Activated T-cell treated with anti-CD3 and anti-CD28 coated beads for 48 hours (primary cell): ENCODE measurements around the gene NELL1.

ENCODE experiments used
- DNase-seq: peaks from one replicate; pipeline ENCODE4 v3.0.0-alpha.2; 2020; ENCODE audit warnings: low read depth

Gene NELL1

DNA sequence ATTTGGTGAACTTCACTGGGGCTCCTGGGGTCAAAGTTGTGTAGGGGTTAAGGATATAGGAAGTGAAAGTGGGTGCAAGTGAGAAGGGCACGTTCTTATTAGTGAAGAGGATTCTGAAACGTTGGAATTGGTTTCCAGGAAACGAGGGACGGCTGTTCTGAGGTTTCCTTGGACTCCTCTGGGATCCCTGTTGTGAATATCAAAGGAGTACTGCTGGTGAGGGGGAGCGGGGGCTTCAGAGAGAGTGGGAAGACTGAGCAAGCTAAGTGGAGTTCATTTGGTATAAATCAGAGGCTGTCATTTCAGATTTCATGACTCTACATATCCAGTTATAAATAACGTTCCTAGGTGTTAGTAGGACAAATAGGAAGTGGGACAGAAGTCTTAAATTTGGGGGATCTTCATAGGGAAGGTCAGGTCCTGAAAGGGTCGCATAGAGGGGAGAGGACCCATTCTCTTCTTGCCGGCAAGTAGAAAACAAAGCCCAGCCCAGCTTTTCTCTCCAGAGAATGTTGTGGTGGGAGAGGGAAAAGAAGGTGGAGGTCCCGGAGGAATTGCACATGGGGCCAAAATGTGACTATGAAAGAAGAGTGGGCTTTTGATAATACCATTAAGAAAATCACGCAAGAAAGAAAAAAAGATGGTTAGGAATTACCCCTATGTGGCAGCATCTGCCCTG lies 1.1 kb upstream of the NELL1 start:
- no peak for DNase-seq

DNA sequence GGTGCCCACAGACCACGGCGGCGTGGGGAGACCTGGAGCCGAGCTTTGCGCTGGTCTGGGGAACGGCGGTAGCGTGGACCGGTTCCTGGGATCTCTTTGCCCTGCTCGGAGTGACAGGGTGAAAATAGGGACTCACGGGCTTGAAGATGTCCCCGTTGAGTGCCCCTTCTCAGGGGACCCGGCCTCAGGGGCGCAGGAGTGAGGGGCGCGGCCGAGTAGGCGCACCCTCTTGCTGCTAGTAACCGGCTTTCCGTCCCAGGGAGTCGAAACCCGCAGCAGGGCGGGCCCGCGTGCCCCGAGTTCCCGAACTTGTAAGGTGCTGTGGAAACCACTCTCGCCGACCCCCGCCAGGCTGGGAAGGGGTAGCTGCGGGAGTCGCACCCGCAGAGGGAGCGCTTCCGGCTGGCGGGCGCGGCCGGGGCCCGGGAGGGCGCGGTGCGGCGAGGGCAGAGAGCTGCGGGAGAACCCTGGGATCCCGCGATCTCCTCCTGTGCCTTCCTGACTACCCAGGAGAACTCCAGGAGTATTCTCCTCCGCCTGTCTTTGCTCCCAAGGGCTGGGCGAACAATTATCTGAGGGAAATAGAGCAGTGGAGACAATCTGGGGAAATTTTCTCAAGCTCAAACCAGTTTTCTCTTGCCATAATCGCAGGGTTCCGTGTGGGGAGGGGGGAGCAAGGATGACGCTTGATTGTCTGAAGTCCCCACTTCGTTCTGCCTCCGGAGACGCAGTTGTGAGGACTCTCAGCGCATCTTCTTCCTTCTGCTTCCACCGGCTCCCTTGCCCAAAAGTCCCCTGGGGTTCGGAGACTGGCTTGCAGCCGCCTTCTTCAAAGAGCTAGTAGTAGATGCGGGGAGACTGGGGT lies 666 bp downstream of the NELL1 start:
- no peak for DNase-seq

DNA sequence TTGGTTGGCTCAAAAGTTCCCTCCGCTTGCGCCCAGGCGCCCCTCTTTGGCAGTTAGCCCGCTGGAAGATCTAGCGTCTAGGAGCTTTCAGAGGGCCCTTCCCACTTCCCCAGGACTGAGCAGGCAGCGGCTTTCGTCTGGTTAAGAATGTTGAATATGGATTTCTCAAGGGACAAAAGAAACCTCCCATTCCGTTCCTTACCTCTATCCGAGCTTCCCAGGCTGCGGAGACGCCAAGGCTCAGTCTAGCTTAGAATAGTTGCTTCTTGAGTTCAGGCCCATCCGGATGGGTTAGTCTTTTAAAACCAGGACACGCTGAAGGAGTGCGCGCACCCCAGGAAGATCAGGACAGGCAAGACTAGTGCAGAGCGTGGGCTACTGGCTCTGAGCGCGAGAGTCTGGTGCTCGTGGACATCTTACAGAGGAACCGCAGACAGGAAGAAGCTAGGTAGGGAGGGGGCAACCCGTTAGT lies 1.6 kb downstream of the NELL1 start:
- no peak for DNase-seq

DNA sequence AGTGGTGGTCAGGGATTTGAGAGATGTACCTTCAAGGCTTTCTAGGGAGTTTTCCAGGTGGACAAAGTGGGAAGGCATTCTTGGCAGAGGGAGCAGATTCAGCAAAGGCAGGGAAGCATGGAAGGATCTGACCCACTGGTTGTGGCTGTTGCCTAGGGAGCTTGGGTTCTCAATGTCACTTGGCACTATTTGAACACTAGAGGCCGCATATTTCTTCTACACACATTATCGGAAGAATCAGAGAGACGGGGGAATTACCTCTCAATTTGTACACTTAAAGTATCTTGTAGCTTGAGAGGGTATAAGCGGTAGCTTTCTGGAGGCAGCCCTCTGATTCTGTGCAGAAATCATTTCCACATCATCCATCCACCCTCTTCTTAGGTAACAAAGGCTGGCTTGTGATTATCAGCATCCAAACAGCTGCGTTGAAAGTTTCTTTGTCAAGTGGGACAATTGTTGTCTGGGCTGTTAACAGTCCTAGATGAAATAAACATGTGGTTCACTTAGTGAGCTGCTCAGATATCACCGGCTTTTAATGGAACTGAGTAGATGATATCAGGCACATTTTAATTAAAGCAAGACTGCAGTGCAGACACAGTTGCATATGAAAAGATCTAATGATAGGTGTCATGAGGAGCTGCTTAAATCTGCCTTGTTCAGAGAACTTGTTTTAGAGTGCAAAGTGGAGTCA lies 2.6 kb downstream of the NELL1 start:
- no peak for DNase-seq

DNA sequence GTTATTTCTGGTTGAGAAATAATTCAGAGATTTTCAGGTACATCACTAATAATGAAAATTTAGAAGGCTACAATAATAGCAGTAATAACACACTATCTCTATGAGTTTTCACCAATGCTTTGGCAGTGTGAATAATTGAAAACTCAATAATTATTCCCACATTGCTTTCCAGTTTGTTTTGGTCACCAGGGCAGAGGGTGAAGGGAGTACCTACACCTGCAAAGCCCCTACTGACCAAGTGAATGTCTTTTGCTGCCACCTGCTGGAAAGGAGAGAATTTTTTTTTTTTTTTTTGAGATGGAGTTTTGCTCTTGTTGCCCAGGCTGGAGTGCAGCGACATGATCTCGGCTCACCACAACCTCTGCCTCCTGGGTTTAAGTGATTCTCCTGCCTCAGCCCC lies 3.2 kb downstream of the NELL1 start:
- no peak for DNase-seq

DNA sequence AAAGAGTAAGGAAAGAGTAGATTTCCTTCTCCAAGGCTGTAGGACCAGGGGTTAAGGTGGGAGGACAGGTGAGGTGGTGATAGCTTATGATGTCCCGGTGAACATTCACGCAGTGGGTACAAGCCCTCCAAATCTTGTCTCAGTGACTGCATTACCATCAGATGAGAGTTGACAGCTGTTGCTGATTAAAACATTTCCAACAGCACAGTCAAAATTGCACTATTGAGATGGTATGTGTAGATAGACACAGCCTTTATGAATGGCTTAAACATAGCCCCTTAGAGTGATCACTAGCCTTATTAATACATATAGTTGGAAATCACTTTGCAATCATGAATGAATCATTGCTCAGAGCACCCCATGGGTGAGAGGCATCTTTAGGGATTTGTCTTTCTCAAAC lies 7.3 kb downstream of the NELL1 start:
- no peak for DNase-seq

DNA sequence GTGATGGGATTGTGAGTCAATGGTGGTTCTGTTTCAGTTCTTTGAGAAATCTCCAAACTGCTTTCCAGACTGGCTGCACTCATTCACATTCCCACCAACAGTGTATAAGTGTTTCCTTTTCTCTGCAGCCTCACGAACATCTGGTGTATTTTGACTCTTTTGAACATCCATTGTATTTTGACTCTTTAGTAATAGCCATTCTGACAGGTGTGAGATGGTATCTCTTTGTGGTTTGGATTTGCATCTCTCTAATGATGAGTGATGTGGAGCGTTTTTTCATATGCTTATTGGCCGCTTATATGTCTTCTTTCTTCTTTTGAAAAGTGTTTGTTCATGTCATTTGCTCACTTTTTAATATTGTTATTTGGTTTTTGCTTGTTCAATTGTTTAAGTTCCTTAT lies 19.4 kb downstream of the NELL1 start:
- DNase-seq, result no peak

DNA sequence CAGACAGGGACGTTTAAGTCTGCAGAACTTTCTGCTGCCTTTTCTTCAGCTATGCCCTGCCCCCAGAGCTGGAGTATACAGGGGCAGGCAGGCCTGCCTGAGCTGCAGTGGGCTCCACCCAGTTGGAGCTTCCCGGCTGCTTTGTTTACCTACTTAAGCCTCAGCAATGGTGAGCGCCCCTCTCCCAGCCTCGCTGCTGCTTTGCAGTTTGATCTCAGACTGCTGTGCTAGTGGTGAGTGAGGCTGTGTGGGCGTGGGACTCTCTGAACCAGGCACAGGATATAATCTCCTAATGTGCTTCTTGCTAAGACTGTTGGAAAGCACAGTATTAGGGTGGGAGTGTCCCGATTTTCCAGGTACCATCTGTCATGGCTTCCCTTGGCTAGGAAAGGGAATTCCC lies 38.5 kb downstream of the NELL1 start:
- DNase-seq, result no peak

DNA sequence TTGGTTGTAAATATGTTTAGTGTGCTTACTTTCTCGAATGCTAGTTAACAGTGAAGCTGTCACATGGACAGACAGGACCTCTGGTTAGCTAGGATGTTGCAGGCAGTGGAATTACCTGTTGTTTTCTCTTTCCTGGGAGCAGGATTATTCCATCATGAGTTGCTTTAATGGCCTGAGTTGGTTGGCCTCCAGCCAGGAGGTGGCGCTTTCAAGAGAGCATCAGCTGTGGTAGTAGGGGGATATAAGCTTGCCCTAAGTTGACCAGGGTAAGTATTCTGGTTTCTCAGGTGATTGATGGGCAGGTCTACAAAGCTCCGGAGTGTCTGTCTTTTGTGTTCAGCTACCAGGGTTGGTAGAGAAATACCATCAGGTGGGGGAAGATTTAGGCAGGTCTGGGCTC lies 43.5 kb downstream of the NELL1 start:
- DNase-seq, result no peak

DNA sequence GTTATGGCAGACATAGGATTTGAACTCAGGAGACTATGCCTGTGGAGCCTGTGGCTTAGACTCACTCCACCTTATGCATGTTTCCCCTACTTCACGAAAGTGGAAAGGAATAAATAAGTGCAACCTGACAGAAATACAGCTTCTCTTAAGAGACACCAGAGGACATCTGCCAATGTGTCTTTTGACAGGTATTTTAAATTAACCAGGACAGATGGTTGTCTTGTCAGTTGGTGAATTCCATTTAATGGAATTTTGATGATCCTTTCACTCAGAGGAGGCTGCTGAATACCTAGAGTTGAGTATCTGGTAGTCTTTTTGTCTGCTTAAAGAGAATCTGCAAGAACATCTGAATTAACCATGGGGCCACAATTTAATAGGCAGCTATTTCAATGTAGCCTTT lies 46.1 kb downstream of the NELL1 start:
- no peak for DNase-seq

DNA sequence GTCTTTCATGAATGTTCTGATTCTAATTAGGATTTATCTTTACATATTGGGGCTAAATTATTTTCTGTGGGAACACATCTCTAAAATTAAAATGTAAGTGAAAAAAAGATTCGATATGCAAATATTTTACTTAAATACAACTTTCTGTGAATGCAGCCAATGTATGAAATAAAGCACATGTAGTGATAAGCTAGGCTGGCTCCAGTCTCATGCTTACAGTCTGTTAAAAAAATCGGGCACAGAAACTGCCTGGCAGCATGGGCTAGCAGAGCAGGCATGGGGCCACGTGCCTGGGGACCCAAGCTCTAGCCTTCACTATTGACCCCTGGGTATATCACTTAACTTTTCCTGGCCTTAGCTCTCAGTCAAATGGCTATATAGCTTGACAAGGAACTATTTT lies 46.5 kb downstream of the NELL1 start:
- DNase-seq, result no peak

DNA sequence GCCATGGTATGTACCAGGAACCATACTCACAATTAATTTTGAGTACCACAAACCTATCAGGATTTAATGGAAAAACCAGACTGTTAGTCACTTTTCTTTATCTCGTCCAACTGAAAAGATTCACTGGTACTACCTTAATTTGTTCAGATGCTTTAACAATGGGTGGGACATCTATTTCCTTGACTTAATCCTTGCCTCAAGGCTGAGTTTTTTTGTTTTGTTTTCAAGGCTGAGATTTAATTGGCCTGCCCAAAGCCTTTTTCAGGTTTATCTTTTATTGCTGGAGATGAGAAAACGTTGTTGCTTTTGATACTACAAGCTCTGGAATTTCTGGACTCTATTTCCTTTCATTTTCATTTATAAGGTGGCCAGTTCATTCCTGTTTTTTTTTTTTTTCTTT lies 50.4 kb downstream of the NELL1 start:
- DNase-seq, result no peak

DNA sequence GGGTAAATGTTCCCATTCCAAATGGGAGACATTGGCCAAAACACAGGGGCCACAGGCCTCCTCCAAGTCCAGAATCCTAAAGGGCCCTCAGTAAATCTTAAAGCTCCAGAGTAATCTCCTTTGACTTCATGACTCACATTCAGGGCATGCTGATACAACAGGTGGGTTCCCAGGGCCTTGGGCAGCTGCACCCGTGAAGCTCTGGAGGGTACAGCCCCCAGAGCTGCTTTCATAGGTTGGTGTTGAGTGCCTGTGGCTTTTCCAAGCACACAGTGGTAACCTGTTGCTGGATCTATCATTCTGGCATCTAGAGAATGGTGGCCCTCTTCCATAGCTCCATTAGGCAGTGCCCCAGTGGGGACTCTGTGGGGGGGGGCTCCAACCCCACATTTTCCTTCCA lies 54.0 kb downstream of the NELL1 start:
- DNase-seq, result no peak

DNA sequence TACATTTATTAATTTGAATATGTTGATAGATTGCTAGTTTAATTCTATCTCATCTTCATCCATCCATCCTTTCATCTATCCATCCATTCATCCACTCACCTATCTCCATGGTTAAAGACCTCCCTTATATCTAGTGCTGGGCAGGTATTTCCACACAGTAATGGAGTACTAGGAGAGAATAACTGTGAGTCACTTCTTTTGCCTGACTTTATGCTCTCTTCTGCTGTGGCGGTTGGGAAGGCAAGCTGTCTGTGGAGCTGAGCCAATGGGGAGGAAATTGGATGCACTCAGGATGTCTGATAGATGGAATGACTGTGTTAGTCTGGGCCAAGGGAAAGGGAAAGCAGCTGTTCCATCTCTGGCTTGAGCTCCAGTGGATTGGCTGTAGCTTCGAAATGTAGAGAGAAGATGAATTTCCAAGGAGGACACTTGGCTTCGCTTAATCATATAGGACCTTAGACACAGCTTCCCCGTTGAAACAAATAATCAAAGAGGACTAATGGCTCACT lies 60.3 kb downstream of the NELL1 start:
- DNase-seq, result no peak

DNA sequence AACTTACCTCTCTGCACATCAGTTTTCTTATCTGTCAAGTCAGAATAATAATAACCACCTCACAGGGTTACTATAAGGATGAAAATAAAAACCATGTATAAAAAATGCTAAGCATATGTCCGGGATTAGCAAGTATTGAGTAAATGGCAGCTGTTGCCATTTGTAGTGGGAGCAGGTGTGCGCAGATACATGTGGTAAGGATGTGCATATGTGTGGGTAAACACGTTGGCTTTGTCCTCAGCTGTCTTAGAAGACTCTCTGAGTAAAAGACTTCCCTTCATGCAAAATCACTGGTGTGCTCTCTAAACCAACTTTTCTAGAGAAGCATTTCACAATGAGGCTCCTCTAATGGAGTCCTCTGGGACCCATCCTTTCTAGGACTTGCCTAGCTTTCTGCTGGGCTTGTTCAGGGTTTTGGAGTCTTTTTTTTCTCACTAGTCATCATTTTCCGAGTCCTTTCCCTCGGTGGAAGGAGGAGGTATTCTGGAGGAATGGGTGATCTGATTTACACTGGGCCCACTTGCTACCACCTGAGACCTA lies 62.4 kb downstream of the NELL1 start:
- no peak for DNase-seq

DNA sequence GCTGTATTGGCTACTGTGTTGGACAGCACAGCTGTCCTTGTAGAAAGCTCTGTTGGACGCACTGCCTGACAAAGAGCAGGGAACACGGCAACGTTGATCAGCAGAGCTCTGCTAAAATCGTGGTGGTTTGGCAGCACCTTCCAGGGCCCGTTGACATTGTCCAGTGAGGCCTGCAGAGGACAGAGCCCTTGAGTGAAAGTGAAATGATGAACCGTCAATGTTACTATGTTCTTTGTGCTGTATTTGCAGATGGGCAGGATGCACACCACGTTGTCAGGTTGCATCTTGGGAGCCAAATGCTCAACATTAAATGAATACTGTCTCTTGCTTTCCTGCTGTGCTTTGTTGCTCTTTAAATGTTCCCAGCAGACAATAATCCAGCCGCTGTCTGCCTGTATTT lies 69.7 kb downstream of the NELL1 start:
- DNase-seq, result no peak

DNA sequence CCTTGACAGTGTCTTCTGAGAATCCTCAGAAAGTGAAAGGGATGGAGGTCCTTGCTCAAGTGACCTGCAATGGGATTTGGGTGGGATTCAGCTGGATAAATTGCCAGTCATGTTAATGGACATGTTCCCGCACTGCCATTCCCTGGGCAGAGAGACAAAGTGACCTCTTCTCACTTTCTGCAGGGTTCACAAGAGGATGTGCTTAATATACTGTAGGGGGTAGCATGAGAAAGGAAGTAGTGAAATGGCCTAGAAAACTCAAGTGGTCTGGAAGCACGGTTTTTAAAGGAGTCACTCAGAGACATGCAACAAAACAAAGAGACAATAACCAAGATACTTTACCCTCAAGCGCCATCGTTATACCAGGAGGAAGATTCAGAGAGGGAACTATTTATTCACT lies 70.2 kb downstream of the NELL1 start:
- no peak for DNase-seq

DNA sequence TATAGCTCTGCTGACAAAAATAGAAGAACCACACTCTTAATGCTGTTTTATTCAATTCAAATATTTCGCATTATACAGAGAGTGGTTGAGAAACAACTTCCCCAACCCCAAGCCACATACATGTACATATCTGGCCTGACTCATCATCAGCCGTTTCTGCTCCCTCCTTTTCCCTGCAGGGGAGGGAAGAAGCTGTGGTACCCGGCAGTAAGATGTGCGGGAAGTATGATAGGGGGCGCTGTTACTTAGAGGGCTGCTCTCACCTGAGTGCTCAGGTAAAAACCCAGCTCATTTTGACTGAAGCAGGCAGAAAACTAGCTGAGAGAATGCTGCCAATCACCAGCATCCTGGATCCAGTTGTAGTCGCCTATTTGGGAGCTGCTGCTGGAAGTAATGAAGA lies 85.5 kb downstream of the NELL1 start:
- no peak for DNase-seq

DNA sequence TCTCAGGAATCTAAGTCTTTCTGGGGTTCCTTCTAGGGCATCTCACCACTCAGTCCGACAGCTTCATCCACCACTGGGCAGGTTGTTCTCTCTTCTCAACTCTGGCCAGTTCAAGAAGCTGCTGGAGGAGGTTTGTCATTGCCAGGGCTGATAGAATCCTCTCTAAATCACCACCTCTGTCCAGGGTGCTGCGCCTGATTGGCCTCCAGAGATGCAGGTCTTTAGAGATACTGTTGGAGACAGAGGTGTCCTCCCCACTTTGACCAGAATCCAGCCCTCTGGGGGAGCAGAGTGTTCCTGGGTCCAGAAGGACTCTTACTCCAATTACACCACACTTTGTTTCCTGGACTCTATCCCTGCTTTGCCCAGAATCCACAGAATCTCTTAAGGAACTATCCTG lies 90.2 kb downstream of the NELL1 start:
- no peak for DNase-seq

DNA sequence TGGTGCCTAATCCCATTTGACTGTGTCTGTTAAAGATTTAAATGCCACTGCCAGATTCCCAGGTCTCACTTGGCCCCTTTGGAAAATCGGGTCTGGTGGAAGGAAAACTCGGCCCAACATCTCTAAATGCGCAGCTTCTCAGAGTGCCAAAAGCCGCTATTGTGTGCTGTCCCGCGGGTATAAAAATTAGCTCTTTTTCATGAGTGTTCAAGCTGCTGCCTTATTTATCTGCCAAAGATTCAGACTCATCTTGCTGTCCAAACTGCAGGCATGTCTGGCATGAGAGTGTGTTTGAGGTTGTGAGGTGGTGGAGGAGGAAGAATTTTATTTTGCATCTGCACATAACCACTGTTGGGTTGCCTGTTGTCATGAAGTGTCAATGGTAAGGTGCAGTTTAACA lies 91.4 kb downstream of the NELL1 start:
- DNase-seq, result no peak

DNA sequence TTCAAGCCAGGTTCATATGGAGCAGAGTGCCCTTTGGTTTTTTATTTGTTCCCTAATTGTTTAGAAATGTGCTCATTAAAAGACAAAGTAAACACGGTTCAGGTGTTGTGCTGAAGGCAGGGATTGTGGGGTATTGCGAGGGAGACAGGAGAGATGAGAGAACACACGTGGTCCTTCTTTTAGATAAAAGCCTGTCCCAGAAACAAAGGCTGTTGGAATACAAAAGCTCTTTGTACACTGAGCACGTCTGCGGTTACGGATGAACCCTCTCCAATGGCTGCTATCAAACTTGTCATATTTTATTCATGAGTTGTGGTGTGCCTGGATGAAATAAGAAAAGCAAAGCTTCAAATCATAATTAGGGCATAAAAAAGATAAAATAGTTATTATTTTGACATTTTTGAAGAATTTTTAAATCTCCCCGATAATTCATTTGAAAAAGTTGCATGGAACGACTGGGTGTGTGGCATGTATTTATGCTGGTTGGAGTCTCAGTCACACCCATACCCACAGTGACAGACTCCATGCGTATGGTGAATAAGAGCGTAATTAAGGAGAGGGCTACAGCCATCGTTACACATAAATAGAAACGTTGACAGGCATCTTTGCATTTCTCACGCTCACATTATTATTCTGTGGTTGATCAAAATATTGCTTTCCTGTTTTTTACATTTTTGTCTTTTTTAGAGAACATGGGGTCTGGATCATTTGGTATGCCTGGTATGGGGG lies 92.9 kb downstream of the NELL1 start:
- no peak for DNase-seq

DNA sequence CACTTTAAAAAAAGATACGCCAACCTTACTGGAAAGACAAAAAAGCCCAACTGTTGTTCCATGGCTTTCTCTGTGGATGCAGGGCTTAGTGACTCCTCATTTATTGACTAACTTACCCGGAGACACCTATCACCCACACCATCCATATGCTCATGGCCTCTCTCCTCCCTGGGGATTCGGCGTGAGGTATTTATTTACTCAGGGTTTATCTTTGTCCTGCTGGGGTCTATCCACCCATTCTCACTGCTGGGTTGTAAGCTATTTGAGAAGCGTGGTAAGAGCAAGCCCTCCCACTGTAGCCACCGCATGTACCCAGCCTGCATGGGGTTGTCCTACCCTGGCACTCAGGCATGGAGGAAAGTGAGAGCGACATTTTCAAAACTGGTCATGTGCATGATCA lies 93.6 kb downstream of the NELL1 start:
- DNase-seq, result no peak
